Measurements from ENCODE around the gene MRTFB. TPM values are rescaled to one million over a fixed set of nuclear protein-coding genes. Genes with fewer than 3 reads are reported as not detected.
A peak's percentile ranks its signal among the peaks of the same experiment; 100 is the strongest.
"Not testable (repeated sequence)": the region's sequence is repeated elsewhere in the genome, so short reads cannot be mapped to it uniquely, and the experiment has no call there.

MRTFB gene
- total RNA-seq, 1 experiment from 2014 or later = 9.8 TPM

DNA sequence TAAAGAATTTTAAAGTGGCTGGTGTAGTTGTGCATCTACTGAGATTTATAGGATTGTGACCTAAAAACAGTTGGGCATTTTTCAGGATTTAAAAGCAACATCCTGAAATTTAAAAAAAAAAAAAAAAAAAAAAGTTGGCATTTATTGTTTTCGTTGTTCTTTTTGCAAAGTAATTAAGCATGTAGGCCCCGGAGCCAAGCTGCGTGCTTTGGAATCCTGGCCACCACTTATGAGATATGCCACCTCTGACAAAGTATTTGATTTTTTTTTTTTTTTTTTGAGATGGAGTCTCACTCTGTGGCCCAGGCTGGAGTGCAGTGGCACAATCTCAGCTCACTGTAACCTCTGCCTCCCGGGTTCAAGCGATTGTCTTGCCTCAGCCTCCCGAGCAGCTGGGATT lies 112.8 kb downstream of the MRTFB start:
- DNase-seq (ENCODE audit: low read depth) = not testable (repeated sequence)

GRCh38 chr16:14186007-14186794 lies 115.1 kb downstream of the MRTFB start:
- DNase-seq (ENCODE audit: low read depth) = peak; percentile 74

GRCh38 chr16:14186795-14187221 lies 115.7 kb downstream of the MRTFB start:
- no peak for DNase-seq (ENCODE audit: low read depth)

DNA sequence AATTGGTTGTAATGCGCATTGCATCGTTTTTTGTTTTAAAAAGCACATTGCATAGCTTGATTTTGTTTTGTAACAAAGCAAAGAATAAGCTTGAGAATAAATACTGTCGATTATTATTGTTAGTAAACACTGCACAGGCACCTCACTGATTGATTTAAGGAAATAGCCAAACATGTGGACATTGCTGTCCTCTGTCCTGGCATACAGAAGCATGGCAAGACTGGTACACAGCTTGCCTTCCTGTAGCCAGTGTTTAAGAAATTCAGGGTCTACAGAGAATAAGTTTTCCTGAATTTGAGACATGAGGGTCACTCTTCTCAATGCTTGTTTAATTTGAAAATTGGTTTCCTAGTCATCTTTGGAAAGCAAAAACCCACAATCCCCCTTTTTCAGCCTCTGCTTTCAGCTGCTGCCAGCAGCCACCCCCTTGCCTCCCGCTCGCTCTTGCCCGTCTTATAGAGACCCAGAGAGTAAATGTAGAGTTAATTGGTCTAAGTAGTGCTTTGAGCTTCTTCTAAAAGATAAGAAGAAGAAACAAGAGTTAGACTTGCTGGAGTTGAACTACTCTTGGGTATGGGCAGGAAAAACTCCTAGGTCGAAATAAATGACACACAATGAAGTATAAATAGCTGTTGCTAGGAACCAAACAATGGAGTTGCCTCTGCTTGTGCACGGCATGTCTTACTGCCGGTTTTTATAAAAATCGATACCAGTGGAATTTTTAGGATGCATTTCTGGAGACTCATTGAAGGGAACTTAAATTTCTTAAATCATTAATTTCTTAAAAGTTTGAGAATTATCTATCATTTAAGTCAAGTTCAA lies 116.6 kb downstream of the MRTFB start:
- no peak for DNase-seq (ENCODE audit: low read depth)

- no peak for DNase-seq (ENCODE audit: low read depth)
Observed at GRCh38 chr16:14193316-14193871, 122.3 kb downstream of the MRTFB start.

DNA sequence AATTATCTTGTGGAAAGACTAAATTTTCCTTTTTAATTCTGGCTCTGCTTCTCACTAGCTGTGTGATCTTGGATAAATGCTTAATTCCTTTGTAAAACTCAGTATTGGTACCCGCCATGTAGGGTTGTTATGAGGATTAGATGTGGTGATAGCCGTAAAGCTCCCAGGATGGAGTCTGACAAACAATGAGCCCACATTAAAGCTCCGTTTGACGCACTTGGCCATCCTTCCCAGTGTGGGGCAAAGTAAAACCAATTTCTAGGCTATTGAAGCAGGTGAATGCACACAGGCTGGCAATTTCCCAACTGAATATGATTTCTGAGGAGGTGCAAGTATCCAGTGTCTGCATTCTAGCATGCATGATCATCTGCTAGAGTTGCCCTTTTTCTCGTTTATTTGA lies 123.6 kb downstream of the MRTFB start:
- no peak for DNase-seq (ENCODE audit: low read depth)

DNA sequence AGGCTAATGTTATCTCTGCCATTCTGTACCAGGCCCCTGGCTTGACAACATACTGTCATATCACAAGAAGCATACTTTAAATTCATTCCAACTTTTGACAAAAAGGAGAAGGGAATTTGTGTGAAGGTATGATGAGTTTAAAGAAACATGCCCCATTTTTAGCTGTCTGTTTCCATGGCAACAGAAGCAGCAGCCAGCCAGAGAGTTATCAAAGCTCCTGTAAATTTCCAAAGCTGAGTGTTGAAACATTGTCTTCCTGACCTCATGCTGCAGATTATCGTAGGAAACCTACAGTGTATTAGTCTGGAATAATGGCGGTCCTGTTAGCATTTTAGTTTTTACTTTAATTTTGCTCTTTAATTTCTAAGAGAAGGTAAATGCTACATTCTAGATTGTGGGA lies 124.9 kb downstream of the MRTFB start:
- DNase-seq (ENCODE audit: low read depth) = no peak

DNA sequence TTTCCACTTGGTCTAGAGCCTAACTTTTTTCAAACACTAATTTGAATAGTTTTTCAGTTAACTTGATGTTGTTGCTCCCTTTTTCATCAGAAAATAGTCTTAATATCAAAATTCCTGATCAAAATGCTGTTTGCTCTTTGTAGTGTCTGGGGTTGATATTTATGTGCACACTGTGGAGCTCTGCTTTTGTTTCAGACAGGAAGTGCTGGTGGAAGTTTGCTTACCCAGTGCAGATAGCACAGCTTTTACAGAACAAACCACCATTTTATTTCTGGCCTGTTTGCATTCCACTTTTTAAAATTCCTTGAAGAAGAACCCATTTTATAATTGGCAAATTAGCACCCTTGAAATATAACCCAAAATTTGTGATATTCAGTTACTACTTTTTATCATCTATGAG lies 125.4 kb downstream of the MRTFB start:
- no peak for DNase-seq (ENCODE audit: low read depth)

- no peak for DNase-seq (ENCODE audit: low read depth)
Observed at GRCh38 chr16:14198012-14198411, 126.9 kb downstream of the MRTFB start.

DNA sequence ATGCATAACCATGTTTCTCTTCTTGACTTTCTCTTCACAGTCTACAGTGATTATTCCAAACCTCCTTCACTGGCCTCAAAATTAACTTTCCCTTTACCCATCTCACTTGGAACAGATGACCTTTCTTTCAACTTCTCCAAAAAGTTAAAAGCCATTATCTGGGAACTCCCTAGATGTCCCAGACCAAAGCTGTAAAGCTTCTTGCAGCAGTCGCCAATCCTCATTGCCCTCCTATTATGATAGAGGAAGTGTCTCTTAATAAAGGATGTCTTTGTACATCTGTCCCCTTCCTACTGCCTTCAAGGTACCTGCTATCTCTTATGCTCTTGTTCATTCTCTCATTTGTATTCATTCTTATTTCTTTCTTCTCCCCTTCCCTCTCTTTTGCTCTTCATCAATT lies 127.5 kb downstream of the MRTFB start:
- DNase-seq (ENCODE audit: low read depth) = no peak

GRCh38 chr16:14199199-14199598 lies 128.1 kb downstream of the MRTFB start:
- DNase-seq (ENCODE audit: low read depth) = no peak

GRCh38 chr16:14199624-14200023 lies 128.5 kb downstream of the MRTFB start:
- DNase-seq (ENCODE audit: low read depth) = peak; percentile 41

DNA sequence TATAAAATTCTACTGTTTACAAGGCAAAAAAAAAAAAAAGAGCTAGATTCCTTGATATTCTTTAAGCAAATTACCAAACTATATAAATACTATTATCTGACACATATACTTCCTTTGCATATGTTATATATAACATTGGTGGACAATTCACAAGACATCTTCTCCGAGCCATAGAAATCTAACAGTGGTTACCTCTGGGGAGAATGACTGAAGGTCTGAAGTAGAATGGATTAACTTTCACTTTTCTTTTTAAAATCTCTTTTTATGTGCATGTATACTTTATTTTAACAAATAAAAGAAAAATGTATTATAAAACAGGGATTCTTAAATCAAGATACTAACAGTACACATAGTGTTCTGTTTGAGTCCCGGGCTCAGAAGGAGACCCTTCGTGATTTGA lies 131.0 kb downstream of the MRTFB start:
- DNase-seq (ENCODE audit: low read depth) = no peak

GRCh38 chr16:14202697-14203096 lies 131.6 kb downstream of the MRTFB start:
- no peak for DNase-seq (ENCODE audit: low read depth)

DNA sequence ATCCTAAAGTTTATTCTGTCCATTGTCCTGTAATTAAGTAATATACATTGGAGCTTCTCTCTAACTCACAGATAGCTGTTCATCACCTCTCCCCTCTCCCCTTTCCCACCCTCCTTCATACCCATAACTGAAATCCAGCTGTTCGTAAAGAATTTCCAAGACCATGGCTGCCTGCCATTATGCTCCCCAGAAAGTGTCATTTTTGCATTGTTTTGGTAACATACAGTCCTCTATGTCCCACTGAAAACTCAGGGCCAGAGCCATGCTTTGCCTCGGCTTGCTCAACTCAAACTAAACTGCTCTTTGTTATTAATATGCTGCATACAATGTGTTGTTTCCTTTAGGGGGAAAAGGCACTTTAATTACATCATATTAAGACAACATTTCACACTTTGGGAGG lies 132.0 kb downstream of the MRTFB start:
- DNase-seq (ENCODE audit: low read depth) = no peak

GRCh38 chr16:14205666-14206065 lies 134.5 kb downstream of the MRTFB start:
- DNase-seq (ENCODE audit: low read depth) = no peak

- DNase-seq (ENCODE audit: low read depth) = no peak
Observed at GRCh38 chr16:14211856-14212543, 140.9 kb downstream of the MRTFB start.

DNA sequence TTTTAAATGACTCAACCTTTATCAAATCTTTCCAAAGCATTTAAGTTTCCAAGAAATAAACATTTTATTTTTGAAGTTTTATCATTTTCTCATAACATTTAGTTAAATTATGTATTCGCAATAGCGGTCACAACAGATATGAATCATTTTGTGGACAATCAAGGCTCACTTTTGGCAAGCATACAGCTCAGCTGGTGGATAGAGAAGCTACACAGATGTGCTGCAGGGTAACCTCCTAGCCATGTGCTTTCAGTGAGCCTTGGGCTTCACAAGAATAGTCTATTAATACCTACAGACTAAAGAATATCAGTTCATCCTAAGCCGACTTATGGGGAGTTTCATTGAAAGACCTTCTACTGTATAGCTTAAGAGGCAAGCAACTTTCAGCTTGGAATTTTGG lies 144.8 kb downstream of the MRTFB start:
- no peak for DNase-seq (ENCODE audit: low read depth)

DNA sequence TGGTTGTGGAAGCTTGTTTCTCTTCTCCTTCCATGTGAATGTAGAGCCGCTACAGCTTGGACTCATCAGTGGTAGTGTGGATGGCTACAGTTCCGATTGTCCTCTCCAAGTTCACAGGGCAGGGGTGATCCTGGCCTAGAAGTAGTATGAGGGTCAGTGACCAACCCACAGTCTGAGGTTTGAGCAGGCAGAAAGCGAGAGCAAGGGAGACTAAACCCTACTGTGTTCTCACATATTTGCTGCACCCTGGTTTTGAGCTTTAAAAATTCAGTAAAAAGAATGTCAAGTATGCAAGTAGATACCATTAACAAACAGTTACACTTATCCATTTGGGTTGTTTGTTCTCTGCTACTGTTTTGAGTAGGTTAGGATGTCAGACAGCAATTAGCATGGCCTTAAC lies 148.9 kb downstream of the MRTFB start:
- no peak for DNase-seq (ENCODE audit: low read depth)

GRCh38 chr16:14223632-14224031 lies 152.5 kb downstream of the MRTFB start:
- DNase-seq (ENCODE audit: low read depth) = no peak

- DNase-seq (ENCODE audit: low read depth) = no peak
Observed at GRCh38 chr16:14225457-14225856, 154.3 kb downstream of the MRTFB start.

Data from LHCN-M2 (cell line).